Middle frontal gyrus (tissue), 1 donor: ENCODE results near the gene MTHFD1.
"Not testable (repeated sequence)": the region's sequence is repeated elsewhere in the genome, so short reads cannot be mapped to it uniquely, and the experiment has no call there.

Source experiments
- DNase-seq: peaks from one replicate; pipeline ENCODE4 v3.0.0-alpha.2; 2015; ENCODE audit warnings: low spot score; ENCODE audit errors: extremely low spot score

The MTHFD1 gene

DNA sequence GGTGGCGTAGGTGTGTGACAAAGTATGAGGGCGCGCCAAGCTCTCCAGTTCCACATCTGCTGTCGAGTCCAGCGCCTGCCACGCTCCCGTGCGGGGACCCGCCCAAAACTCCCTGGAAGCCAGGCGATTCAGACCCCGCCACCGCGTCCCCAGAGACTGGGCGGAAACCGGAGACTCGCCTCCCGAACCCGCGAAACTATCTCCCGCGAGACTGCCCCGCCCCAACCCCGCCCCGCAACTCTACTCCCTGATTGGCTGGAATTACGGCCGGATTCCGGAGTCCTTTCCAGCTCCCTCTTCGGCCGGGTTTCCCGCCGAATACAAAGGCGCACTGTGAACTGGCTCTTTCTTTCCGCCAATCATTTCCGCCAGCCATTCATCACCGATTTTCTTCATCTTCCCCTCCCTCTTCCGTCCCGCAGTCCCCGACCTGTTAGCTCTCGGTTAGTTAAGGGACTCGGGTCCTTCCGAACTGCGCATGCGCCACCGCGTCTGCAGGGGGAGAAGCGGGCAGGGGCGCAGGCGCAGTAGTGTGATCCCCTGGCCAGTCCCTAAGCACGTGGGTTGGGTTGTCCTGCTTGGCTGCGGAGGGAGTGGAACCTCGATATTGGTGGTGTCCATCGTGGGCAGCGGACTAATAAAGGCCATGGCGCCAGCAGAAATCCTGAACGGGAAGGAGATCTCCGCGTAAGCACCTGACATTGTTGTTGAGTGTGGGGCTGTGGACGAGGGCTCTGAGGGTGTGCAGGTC, at the start of gene MTHFD1:
TSS of gene MTHFD1 (plus strand) at position 572 of the 751 bp plus-strand sequence. CDS start at position 647, 75 bp downstream.
- DNase-seq, result peak; percentile 98

DNA sequence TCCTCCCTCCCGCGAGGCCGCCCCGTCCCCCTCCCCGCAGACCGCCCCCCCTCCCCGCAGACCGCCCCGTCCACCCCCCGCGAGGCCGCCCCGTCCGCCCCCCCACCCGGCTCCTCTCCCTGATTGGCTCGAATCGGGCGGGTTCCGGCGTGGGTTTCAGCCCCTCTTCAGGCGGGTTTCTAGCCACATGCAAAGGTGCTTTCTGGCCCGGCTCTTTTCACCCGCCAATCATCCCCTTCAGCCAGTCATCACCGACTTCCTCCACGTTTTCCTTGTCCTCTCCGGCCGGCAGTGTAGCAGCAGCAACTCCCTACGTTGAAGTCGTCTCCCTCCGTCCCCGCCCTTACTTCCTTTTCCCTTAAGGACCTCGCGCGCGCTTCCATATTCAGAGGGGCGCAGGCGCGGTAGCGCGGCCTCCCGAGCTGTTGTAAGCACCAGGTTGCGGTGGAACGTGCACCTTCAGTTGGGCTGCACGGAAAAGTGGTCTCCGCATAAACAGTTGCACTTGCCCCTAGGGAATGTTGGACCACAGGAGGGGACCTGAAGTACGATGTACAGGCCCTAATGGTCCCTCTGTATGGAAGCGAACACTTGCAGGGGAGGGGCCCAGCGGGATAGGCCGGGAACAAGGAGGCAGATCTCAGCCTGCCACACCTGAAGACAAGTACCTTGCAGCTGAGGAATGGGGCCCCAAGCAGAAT, 49.4 kb upstream of the MTHFD1 start:
- peak; percentile 89 for DNase-seq

DNA sequence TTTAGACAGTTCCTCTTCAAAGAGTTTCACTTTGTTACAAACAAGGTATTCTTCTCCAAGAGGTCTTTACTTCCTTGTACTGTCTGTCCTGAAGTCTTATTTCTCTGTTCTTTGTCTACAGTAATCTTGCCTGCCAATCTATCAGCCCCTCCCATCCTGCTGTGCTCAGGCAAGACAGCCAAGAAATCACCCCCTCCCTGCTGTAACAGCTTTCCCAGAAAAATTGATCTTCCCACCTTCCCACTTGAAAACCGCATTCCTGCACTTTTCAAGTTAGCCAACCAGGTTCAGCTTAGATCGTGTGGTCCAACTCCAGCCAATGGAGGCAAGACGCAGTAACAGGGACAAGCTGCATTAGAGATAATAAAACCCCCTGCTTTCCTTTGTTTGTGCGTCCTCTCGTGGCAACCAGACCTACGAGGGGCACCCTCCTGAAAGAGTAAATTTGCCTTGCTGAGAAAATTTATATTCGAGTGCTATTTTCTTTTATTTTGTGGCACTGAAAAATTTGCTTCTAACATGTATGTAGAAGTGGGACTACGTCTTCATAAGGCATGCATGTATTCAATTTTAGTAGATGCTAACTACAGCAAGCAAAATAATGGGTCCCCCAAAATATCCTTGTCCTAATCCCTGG, 47.5 kb upstream of the MTHFD1 start:
- no peak for DNase-seq

DNA sequence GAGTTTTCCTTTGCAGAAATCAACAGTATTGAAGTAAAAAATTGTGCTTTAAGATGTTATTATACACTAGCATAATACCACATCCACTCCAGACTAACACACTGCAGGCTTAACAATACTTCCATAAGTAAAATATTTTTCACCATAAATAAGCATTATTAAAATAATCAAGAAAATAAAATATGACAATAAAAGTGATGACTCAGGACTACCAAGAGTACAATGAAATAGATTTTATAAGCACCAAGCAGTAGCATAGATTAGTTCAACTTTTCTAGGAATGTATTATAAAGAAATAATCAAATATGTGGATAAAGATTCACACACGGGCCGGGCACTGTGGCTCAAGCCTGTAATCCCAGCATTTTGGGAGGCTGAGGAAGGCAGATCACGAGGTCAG, 40.4 kb upstream of the MTHFD1 start:
- no peak for DNase-seq

DNA sequence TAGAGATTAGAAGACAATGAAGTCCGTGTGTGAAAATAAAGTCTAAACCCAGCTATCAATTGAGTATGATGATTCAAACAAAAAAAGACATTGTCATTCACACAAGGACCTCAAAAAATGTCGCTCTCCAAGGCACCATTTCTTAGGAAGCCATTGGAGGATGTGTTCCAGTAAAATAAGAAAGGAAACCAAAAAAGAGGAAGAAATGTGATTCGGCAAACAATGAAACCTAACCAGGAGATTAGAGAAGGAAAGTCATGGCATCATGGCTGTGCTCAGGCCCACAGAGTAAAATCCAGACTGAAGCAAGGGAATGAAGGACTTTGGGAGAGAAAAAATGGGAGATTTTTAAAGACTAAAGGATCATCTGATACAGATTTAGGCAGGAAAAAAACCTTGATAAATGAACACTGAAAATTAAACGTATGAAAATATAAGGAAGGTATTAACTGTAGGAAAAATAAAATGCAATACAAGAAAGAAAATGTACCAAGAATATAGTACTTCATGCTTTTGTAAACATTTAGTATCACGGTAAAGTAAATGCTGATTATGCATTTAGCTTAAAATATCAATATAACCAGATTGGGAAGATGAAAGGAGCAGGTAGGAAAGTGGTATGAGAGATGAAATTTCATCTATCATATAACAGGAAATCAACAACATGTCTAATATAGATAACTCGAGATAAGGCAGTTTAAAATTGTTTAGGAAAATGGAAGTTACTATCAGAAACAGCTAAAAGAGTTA, 38.2 kb upstream of the MTHFD1 start:
- no peak for DNase-seq

DNA sequence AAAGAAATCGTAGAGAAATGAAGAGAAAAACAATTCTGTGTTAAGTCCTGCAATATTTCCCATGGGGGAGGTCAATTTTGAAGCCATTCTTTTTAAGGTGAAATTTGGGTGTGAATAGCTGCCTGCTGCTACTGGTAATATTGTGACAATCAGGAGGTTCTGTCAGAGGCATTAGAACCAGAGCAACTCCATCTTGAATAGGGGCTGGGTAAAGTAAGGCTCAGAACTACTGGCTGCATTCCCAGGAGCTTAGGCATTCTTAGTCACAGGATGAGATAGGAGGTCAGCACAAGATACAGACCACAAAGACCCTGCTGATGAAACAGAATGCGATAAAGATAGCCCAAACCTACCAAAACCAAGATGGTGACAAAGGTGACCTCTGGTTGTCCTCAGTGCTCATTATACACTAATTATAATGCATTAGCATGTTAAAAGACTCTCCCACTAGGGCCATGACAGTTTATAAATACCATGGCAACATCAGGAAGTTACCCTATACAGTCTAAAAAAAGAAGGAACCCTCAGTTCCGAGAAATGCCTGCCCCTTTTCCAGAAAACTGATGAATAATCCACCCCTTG, 24.8 kb upstream of the MTHFD1 start:
- no peak for DNase-seq

DNA sequence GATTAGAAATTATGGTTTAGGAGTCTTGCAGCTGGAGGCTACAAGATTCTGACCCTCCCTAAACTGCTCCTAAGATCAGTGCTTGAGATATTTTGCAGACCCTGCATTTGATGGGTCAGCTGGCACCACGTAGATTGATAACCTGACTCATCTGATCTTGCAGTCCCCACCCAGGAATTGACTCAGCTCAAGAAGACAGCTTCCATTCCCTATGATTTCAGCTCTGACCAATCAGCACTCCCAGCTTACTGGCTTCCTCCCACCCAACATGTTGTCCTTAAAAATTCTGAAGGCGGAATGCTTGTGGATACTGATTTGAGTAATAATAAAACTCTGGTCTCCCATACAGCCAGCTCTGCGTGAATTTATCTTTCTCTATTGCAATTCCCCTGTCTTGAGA, 23.2 kb upstream of the MTHFD1 start:
- DNase-seq, result no peak

DNA sequence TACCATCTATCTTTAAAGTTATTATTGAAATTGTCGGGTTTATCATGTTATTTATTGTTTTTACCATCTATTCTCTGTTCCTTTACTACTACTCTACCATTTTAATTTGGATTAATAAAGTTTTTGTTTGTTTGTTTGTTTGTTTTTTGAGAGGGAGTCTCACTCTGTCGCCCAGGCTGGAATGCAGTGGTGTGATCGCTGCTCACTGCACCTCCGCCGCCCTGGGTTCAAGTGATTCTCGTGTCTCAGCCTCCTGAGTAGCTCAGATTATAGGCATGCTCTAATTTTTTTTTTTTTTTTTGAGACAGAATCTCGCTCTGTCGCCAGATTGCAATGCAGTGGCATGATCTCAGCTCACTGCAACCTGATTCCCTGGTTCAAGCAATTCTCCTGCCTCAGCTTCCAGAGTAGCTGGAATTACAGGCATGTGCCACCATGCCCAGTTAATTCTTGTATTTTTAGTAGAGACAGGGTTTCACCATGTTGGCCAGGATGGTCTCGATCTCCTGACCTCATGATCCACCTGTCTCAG, 22.7 kb upstream of the MTHFD1 start:
- not testable (repeated sequence) for DNase-seq

DNA sequence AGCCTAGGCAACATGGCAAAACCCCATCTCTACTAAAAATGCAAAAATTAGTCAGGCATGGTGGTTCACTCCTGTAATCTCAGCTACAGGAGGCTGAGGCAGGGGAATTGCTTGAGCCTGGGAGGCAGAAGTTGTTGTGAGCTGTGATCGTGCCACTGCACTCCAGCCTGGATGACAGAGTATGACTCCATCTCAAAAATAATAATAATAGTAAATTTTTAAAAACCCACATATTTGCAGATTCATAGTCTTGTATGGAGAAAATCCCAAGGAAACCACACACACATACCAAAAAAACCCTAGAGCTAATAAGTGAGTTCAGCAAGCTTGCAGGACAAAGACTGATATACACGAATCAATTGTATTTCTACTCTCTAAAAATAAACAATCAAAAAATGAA, 19.0 kb upstream of the MTHFD1 start:
- no peak for DNase-seq

DNA sequence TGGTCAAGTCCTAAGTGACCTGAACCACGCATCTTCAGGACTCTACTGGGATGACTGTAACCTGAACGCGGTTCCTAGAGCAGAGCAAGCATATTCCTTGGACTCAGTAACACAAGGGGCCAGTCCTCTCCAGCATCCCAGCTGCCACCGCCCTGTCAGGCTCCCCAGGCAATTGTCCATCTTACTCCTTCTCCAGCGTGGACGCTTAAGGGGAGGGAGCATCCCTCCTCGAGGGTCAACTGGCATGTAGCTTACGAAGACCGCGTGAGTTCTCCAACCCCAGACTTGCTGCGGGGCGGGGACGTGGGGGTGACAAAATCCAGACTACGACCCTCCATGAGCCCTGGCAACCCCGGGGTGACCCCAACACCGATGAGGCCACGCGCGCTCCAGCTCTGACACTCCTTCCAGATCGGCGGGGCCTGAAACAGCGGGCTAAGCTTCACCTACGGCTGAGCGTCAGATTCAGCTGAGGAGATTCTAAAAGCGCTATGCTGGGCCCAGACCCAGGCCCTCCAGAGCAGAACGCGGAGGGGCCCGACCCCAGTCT, 846 bp upstream of the MTHFD1 start:
- no peak for DNase-seq

DNA sequence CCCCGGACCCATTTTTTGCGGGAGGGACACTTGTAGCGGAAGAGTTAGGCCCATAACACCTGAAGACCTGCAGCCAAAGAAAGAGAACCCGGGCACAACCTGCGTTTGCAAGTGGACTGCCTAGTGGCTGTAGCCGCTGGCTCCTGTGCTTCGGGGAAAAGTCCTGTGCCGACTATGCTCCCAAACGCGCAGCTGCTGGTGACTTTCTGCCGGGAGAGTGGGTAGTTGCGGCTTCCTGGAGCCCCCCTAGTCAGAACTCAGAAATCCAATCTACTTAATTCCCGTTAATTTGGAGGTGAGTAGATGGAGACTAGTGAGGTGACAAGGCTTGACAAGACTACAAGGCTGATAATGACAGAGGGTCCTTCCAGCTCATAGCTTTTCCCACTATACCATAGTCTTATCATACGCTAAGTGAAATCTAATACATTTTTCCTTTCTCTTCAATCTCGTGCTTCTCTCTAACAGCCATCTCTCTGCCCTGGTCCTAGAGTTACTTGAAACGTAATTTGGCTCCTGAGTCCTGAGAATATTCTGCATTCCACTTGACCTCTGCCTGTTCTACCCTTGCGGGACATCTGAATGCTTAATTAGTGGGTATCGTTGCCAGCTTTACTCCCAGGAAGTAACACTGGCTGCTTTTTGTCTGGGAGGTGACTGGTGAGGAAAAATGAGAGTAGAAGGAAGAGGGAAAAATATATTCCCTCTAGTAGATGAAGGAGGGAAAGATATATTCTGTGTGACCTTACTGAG, 556 bp downstream of the MTHFD1 start:
- no peak for DNase-seq

DNA sequence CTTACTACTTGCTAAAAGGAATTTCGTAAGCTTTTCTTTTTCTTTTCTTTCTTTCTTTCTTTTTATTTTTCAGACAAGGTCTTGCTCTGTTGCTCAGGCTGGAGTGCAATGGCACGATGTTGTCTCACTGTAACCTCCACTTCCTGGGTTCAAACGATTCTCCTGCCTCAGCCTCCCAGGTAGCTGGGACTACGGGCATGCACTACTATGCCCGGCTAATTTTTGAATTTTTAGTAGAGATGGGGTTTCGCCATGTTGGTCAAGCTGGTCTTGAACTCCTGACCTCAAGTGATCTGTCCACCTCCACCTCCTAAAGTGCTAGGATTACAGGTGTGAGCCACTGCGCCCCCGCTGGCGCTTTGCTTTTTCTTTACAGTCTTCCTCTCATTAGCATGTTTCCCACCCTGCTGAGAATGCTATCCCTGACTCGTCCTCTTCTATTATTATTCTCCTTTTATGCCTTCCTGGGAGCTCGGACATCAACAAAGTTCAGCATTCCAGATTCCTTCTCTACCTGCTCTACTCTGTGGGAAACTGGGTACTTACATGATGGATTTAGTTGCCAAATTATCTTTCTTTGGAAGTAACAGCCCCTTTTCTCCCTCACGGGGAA, 3.1 kb downstream of the MTHFD1 start:
- no peak for DNase-seq

DNA sequence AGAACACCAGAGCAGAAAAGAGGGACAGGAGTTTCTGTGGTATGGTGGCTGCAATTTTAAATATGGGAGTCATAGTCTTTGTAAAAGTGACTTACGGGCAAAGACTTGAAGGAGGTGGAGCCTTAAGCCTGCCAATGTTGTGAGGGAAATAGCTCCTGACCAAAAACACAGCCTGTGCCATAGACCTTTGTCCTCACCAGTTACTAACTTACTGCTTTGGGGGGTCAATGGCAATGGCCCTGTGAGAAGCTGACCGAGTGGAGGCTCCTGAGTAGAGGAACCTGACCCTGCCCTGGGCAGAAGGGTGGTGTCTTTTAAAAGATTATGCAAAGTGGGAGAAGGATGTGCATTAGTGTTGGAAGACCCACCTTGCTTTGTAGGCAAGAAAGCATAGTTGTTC, 3.8 kb downstream of the MTHFD1 start:
- no peak for DNase-seq

DNA sequence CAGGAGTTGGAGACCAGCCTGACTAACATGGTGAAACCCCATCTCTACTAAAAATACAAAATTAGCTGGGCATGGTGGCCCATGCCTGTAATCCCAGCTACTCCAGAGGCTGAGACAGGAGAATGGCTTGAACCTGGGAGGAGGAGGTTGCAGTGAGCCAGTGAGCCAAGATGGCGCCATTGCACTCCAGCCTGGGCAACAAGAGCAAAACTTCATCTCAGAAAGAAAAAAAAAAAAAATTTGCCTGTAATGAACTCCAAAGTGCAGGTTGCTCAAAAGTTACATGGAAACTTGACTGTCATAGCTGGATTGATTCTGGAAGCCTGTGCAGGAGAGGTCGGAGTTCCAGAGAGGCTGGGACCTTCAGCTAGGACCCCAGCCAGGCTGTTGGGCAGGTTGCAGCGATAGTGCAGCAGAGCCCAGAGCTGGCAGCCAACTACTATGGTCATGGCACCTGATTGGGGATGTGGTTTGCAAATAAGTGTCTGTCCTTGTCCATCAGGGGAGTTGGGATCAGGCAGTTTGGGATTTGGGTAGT, 5.1 kb downstream of the MTHFD1 start:
- DNase-seq, result not testable (repeated sequence)

DNA sequence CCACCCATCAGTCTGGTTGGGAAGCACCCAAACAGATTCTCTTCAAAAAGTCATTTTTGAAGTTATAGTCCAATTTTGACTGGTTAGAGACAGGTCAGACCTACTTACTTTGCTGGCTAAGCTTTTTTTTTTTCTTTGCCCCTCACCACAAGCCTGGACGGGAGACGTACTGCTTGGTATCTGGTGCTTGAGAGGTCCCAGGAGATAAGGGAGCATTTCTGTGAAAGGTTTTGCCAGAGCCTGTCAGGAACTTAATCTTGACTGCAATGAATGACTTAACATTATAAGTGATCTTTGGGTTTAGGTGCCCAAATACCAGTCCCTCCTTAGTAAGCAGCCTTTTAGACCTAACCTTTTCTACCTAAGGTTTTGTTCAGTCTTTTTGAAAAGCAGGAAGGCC, 6.3 kb downstream of the MTHFD1 start:
- DNase-seq, result no peak

DNA sequence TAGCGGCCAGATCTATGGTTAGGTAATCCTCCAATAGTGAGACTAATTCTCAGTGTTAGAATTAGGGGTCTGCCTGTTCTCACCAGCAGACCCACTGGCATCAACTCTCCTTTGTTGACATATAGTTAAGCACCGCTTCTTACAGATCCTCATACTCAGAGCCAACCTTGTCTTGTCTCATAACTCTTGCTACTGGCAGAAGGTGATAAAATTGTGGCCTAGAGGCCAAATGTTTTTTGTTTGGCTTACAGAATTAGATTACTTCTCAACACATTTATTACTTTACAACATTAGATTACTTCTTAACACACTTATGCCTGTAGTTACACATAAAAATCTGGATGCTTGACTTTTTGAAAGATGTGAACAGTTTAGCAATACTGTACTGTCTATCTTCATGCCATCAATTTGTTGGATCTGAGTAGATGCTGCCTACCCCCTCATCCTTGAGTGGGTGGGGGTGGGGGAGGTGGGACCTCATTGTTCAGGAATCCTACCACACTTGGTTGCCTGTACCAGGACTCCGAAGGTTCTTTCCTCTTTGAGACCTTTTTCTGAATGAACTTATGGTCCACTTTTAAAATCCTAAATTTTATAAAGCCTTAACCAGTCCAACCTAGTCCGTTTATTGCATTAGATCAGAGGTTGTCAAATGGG, 7.0 kb downstream of the MTHFD1 start:
- no peak for DNase-seq

DNA sequence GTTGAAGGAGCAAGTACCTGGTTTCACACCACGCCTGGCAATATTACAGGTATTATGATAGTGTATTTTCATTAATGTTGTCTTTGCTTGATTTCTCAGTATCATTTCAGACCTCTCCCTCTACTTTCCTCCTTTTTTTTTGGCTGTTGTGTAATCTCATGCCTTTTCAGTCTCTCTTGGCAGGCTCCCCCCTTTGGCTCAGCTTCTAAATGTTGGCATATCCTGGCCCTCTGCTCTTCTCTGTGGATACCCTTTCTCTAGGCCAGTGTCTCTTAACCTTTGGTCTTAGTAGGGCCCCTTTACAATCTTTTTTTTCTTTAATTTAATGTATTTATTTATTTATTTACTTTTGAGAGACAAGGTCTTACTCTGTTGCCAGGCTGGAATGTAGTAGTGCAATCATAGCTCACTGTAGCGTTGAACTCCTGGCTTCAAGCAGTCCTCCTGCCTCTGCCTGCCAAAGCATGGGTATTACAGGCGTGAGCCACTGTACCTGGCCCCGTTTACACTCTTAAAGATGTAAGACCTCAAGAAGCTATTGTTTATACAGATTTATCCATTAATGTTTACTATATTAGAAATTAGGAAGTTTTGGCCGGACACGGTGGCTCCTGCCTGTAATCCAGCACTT, 12.8 kb downstream of the MTHFD1 start:
- DNase-seq, result no peak

DNA sequence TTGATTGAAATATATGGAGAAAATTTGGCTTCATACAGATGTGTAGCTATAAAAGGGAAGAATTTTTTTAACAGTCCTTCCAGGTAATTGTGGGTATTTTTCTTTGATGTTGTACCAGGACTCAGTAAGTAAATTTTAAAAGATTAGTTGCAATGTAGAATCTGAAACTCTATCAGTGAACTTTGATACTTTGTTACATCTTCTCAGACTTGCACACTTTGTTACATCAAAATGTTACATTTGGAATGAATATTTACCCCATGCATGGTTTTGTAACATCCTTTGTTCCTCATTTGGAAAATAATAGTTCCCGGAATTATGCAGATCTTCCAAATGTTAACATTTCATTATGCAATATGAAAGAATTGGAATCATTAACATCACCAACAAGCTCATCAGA, 13.8 kb downstream of the MTHFD1 start:
- DNase-seq, result no peak
